ENCODE data around the gene RASA1.

The RASA1 gene

GRCh38 chr5:87438231-87438630, 170.5 kb downstream of the RASA1 start:
- no peak for DNase-seq (ENCODE audit: low read depth in 4 of 4, low spot score in 1 of 4)
